ENCODE data around the gene YKT6.
"Not testable (repeated sequence)": the region's sequence is repeated elsewhere in the genome, so short reads cannot be mapped to it uniquely, and the experiment has no call there.

Gene YKT6

DNA sequence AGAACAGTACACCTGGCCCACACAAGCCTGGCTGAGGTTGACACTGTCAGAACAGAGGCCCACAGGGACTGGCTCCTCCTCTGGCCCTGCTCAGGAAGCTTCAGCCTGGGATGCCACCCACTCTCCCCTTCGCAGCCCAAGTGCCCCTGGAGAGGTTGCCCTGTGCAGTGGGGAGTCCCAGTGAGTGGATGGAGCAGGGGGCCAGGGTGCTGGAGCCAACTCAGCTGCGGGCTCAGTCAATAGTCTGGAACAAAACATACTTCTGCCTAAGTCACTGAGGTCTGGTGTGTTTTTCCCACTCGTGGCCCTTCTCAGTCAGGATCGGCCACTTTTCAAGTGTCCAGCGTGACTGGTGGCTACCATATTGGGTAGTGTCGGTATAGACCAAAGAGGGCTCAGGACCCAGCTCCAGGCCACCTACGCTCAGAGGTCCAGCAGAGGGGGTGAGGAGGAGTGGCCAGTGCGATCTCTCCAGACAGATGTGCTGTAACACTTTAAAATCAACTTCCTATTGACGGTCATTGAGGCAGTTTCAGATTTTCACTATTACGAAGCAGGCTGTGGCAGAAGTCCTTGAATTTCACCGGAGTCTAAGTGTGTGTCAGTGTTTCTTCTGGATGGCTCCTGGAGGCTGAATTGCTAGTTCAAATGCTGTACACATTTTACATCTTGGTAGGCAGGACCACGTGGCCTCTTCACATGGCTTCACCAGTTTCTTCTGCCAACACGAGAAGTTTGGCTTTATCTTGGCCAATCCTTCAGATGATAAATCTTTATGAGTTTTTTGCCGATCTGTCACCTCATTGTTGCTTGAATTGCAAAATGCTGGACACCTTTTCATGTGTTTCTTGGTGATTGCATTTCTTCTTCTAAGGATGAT lies 10.5 kb upstream of the YKT6 start:
- intact Hi-C loops (cut with DNase I): loop anchor here (10.0 kb wide), 1 partner anchor 65 kb away; the partner anchor contains the start of gene POLD2

DNA sequence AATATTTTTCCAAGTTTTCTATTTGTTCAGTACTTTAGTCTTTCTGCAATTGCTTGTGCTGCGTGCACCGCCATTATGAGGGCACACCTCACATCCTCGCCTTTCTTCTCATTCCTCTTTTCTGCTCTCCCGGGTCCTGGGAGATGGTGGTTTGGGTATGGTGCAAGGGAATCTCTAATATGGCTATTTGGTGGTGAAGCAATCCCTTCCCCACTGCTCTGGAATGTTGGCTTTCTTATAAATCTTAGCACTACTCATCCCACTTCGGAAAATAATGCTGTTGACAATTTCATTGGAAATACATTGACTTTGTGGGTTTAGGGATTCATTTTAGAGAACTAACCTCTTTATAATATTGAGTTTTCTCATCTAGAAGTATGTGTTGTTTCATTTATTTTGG lies 9.6 kb upstream of the YKT6 start:
- intact Hi-C loops (cut with DNase I): loop anchor here (10.0 kb wide), 1 partner anchor 66 kb away; the partner anchor contains the start of gene POLD2

More for the DNA sequence above, 10.5 kb upstream of the YKT6 start:
- DNase-seq: peak in 1 of 10 donors; percentile 70

DNA sequence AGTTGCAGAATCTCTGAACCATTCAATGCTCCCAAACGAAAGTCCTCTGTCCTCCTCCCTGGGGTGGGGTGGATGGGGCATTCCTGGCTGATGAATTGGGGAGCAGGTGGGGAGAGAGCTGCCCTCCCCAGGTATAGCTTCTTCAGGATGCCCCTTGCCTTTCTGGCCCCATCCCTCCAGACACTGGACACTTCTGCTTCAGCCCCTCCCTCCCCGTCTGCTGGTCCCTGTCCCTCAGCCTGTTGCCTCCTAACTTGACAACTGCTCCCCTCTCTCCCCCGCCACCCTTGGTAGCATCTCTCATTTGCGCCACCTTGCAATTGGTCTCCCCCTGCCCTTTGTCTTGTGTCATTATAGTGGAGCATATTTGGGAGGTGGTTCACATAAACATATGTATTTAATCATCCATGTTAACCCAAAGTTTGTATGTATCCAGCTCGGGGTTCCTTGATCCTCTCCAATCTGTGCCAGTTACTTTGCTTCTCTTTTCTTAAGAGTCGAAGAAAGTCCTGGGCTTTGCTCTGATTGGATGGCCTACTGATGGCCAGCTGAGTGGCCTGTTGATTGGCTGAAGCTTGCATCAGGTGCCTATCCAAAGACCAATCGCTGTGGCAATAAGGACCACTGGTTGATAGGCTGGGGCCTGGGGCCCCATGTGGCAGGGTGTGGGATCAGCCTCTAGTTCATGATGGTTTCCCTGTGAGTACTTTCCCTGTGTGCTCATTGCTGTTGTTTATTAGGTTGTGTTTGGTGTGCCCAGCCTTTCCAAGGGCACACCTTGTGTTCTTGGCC lies 7.6 kb upstream of the YKT6 start:
- intact Hi-C loops (cut with DNase I): loop anchor here (10.0 kb wide), 1 partner anchor 68 kb away; the partner anchor contains the start of gene POLD2
- no peak for DNase-seq

More for the DNA sequence above, 9.6 kb upstream of the YKT6 start:
- DNase-seq: no peak

DNA sequence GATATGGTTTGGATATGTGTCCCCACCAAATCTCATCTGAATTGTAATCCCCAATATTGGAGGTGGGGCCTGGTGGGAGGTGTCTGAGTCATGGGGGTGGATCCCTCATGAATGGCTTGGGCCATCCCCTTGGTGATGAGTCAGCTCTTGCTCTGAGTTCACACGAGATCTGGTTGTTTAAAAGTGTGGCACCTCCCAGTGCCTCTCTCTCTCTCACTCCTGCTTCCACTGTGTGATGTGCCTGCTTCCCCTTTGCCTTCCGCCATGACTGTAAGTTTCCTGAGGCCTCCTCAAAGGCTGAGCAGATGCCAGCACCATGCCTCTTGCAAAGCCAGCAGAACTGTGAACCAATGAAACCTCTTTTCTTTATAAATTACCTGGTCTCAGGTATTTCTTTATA lies 6.7 kb upstream of the YKT6 start:
- DNase-seq: no peak
- intact Hi-C loops (cut with DNase I): loop anchor here (10.0 kb wide), 1 partner anchor 69 kb away; the partner anchor contains the start of gene POLD2

DNA sequence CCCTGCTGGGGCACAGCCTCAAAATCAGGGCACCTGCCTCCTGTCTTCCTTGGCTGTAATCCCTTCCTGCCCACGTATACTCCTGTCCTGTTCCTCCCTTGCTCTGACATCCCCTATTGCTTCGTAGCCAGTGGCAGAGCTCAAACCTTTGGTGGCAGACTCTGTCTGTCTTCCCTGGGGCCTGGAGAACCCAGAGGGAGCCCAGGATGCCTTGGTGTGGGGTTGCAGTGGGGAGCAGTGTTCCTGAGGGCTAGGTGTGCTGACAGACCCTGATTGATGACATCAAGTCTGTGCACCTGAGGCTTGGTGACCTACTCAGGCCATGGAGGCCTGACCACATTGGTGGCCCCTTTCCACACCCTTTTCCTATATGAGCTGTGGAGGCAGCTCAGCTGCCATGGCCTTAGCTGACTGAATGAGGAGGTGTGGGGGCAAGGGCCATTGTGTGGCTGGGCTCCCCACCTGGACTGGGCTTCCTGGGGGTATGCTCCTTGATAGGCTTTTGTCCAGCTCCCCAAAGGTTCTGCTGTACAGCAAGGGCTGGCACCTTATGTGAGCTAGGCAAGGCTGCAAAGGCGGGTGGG lies 6.1 kb upstream of the YKT6 start:
- intact Hi-C loops (cut with DNase I): loop anchor here (10.0 kb wide), 1 partner anchor 70 kb away; the partner anchor contains the start of gene POLD2

DNA sequence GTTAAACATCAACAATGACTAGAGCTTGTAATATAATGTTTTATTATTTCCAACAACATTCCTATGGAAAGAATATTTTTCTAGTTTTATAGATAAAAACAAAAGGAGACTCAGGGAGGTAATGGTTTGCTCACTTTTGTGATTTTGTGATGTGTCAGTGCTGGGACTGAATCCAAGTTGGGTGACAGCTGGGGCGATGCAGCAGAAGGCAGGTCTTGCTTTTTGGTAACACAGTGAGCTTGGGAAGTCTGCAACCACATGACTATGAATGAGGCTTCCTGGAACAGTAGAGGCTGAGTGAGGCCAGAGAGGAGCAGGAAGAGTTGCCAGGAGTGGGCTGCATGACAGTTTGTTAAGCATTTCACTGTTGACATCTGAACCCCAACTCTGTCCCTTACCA lies 4.9 kb upstream of the YKT6 start:
- intact Hi-C loops (cut with DNase I): loop anchor here (10.0 kb wide), 1 partner anchor 71 kb away; the partner anchor contains the start of gene POLD2

More for the DNA sequence above, 6.1 kb upstream of the YKT6 start:
- peak in 1 of 10 donors; percentile 60 for DNase-seq

DNA sequence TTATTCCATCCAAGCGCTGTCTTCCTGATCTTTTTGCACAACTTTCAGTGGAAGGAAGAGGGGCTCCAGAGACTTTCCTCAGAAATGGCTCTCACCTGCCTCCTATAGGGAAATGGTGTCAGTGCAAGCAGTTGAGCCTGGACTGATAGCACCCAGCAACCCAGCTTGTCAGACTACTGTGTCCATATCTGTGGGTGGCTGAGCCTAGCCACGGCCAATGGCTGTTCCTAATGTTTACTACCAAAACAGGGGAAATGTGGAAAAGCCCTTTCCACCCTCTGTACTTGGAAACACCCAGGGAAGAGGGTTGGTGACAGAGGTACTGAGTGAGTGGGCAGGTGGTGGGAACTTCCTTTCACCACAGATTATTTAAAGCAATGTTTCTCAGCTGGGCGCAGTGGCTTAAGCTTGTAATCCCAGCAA lies 4.3 kb upstream of the YKT6 start:
- DNase-seq: peak in 5 of 10 donors; percentile 33 to 88 (median 44)

More for the DNA sequence above, 4.9 kb upstream of the YKT6 start:
- DNase-seq: peak in 1 of 10 donors; percentile 85

DNA sequence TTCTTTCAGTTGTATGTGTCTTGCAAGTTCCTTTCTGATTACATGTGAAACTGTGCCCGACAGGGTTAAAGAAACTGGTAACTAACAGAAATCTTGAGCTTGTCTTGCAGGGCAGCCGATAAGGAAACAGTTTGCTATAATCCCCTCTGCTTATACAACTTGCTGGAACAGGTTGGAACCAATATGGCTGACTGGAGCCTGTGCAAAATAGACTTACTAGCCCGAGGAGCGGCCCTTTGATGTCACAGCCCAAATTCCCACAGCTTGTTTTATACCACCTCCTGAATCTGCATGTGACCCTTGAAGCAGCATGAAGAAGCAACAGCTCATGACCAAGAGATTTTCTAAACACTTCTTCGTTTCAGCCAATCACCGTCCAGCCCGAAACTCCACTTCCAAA lies 3.3 kb upstream of the YKT6 start:
- intact Hi-C loops (cut with DNase I): loop anchor here (10.0 kb wide), 1 partner anchor 73 kb away; the partner anchor contains the start of gene POLD2
- no peak for DNase-seq

More for the DNA sequence above, 4.3 kb upstream of the YKT6 start:
- intact Hi-C loops (cut with DNase I): loop anchor here (10.0 kb wide), 1 partner anchor 72 kb away; the partner anchor contains the start of gene POLD2

DNA sequence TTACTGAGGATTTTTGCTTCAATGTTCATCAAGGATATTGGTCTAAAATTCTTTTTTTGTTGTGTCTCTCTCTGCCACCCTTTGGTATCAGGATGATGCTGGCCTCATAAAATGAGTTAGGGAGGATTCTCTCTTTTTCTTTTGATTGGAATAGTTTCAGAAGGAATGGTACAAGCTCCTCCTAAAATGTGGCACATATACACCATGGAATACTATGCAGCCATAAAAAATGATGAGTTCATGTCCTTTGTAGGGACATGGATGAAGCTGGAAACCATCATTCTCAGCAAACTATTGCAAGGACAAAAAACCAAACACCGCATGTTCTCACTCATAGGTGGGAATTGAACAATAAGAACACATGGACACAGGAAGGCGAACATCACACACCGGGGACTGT lies 615 bp upstream of the YKT6 start:
- intact Hi-C loops (cut with DNase I): loop anchor here (5.0 kb wide), 1 partner anchor 118 kb away; the partner anchor contains the start of gene POLM
- not testable (repeated sequence) for DNase-seq

DNA sequence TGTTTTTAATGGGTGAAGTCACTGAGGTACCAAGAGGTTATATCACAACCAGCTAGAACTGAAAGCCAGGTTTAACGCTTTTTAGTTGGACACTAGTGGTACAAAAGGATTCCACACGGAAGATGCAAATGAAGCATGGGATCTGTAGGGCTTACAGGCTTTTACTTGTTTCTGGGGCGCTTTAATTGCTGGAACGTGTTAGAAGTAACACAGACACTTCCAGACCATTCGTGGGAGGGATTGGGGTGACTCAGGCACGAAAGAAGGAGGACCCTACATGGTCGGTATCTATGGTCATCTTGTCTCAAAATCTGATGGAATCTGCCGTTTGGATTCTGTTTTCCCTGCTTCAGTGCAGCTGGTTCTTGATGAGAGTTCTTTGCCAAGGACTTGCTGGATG lies 1.0 kb downstream of the YKT6 start:
- intact Hi-C loops (cut with DNase I): loop anchor here (5.0 kb wide), 1 partner anchor 120 kb away; the partner anchor contains the start of gene POLM
- no peak for DNase-seq

DNA sequence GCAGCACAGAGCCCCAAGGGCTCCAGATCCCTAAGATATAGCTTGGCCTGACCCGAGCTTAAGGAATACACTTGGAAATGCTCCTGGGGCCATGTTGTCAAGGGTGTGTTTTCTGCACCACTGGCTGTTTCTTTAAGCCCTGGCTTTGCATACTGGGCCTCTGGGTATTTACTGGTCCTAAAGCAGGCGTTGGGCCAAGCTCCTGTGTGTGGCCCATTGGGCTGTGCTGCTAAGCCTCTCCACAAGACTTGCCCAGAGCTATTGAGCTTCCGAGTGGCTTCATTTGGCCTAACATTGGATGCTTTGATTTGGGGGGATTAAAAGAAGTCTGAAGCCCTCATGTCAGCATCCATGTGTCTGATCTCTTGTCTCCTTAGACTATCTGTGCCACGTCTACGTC lies 5.2 kb downstream of the YKT6 start:
- DNase-seq: no peak
- intact Hi-C loops (cut with DNase I): no loop called here

DNA sequence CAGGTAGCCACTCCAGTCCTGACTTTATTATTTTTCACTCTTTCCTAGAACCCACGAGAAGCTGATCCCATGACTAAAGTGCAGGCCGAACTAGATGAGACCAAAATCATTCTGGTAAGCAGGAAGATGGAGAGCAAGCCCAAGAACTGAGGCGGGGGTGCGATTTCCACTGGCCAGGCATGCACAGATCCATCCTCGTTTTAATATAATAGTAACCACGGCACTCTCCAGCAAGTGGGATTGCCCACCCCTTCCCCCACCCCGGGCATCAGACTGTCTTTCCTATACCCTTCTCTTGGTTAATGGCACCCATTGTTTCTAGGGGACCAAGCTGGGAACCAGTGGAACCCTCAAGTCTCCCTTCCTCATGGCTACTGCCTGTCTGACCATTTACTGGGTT lies 7.3 kb downstream of the YKT6 start:
- intact Hi-C loops (cut with DNase I): no loop called here
- DNase-seq: peak in 1 of 10 donors; percentile 2

DNA sequence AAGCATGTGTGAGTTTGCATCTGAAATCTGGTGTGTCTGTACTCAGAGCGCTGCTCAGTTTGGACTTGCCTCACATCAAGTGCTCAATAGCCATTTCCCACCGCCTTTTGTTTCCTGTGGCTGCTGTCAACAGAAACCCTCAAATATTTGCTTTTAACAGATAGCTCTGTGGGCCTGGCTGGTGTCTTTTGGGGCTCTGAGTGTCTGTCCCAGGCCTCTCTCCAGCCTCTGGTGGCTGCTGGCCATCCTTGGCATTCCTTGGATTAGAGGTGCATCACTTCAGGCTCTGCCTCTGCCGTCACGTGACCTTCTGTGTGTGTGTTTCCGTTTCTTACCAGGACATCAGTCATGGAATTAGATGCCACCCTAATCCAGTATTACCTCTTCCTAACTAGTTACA lies 9.3 kb downstream of the YKT6 start:
- peak in 2 of 10 donors; percentile 2 to 13 for DNase-seq
- intact Hi-C loops (cut with DNase I): loop anchor here (10.0 kb wide), 1 partner anchor 355 kb away; no protein-coding TSS in a partner anchor

DNA sequence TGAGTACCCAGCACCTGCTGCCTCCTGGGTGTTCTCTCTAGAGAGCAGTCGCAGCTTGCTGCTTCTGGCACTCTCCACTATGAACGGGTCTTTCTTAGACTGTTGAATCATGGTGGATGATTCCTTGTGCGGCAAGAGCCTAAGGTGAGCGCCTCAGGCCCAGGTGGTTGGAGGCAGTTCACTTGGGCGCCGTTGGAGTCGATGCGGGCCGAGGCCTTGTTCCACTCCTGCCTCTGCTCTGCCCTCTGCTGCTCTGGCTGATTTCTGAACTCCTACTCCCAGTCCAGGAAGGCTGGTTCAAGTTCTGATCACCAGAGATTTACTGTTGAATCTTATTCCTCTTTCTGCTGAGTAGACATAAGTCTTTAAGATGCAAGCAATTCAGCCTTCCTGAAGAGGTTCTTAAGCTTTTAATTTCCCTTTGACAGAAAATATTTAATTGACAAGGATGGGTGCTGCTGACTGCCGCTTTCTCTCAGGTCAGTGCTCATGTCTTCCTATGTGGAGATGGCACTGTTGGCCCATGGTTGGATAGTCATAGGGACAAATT lies 10.4 kb downstream of the YKT6 start:
- DNase-seq: peak in 2 of 10 donors; percentile 4 to 39
- intact Hi-C loops (cut with DNase I): loop anchor here (10.0 kb wide), 1 partner anchor 354 kb away; no protein-coding TSS in a partner anchor

DNA sequence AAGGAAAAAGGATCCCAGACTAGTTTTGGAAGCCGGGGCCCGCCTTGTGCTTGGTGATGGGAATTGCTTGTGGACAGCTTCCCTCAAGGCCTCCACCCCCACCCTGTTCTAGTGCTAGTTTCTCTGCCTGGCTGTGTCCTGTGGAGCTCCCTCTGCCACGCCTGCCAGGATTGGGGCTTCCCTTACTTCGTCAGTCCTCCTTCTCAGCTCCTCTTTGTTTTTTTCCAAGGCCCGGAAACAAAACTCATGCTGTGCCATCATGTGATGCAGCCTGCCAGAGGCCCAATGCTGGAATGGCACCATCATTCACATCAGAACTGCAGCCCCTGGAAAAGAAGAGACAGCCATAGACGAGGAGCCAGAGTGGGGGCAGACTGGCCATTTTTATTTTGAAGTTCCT lies 11.2 kb downstream of the YKT6 start:
- DNase-seq: peak in 9 of 10 donors; percentile 36 to 88 (median 48)
- intact Hi-C loops (cut with DNase I): loop anchor here (10.0 kb wide), 1 partner anchor 353 kb away; no protein-coding TSS in a partner anchor

DNA sequence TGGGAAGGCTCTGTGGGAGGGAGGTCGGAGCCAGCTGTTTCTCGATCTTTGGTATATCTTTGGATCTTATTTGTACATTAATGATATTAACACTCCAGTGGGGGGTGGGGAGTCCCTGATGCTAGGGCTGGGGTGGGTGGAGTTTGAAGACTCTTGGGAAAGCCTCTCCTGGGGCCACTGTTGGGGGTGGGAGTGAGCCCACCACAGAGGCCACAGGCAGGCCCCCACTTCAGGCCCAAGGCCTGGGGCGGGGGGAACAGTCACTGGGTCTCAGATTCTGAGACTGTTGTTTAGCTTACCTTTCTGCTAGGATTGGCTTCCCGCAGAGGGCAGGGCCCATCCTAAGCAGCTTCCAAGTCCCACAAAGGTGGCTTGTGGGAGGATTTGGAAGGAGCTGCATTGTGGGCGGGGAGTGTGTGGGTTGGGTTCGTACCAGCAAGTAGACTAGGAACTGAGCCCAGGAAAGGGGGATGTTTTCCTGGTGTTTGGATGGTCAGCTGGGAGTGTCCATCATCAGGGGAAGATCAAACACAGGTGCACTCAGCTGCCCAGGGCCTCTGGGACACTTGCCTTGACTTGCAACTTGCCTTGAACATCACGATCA lies 11.9 kb downstream of the YKT6 start:
- intact Hi-C loops (cut with DNase I): loop anchor here (10.0 kb wide), 1 partner anchor 352 kb away; no protein-coding TSS in a partner anchor
- peak in 2 of 10 donors; percentile 11 to 80 for DNase-seq

DNA sequence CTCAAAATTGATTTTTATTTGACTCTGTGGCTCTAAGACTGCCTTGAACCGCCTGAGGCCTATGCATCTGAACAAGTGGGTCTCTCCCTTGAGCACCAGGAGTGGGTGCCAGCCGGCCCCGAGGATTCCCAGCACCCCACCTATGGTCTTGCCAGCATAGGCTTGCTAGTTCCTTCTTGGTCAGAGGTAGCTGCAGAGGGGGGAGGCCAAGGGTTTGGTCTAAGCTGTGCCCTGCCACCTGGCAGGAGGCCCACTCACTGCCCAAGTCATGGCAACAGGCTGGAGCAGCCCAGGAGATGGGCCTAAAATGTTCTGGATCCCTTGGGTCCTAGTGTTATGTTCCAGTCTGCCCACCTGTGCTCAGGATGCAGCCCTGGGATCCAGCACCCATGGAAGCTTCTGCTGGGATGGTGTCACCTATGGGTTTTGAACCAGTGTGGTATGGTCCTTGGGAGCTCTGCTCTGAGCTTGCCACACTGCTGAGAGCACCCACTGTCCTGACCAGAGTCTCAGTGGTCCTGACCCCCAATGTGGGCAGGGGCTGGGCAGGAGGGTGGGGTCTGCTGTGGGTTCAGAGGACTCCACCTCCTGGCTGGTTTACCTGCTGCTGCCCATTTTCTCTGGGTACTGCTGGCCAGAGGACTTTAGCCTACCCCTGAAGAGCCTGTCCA lies 12.6 kb downstream of the YKT6 start:
- peak in 5 of 10 donors; percentile 12 to 75 (median 59) for DNase-seq
- intact Hi-C loops (cut with DNase I): loop anchor here (10.0 kb wide), 1 partner anchor 351 kb away; no protein-coding TSS in a partner anchor

DNA sequence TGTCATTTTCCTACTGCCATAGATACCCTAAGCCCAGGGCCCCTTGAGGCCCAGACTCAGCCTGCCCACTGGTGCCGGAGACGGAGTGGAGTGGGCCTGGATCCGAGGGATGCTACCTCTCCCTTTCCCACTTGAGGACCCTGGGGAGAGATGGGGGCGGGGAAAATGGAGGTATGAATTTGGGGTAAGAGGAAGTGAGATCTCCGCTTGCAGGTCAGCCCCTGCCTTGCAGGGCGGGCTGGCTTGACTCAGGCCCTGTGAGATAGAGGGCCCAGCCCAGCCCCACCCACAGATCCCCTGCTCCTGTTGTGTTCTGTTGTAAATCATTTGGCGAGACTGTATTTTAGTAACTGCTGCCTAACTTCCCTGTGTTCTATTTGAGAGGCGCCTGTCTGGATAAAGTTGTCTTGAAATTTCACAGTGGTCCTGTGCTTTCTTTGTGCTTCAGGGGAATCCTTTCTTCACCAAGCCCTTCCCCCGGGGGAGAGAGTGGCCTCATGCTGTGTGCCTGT lies 13.2 kb downstream of the YKT6 start:
- intact Hi-C loops (cut with DNase I): loop anchor here (10.0 kb wide), 1 partner anchor 351 kb away; no protein-coding TSS in a partner anchor
- peak in 3 of 10 donors; percentile 1 to 67 (median 62) for DNase-seq
